A549 (cell line): ENCODE data around the gene DCUN1D2. TPM values are rescaled to one million over a fixed set of nuclear protein-coding genes. Genes with fewer than 3 reads are reported as not detected.

Source experiments
- ATAC-seq, 2 experiments: fragments of 200-7000 bp in 1 of 2; fragments of >200 bp in 1 of 2; cut with Nextera tagmentation in 1 of 2; cut with Tn5 transposase in 1 of 2; 3 replicates each; pipeline versions ENCODE4 v1.8.0 to v1.9.1; 2018 to 2020; ENCODE audit warnings: mild to moderate bottlenecking in 1 of 2, moderate library complexity in 1 of 2
- CTCF ChIA-PET: fragments of 300-600 bp; sonication (Branson Sonifier 250); formaldehyde crosslinking; extraction: SDS; loops from one replicate; lab custom pipeline; 2021; ENCODE audit warnings: antibody characterized with exemption, inconsistent platforms; lab: Yijun Ruan, JAX
- POLR2A ChIA-PET: fragments of 350-600 bp; formaldehyde crosslinking; extraction: SDS; loops from one replicate; lab custom pipeline; 2021; ENCODE audit warnings: antibody characterized with exemption, inconsistent platforms; lab: Yijun Ruan, JAX
- DNase-seq, 2 experiments: peaks; one replicate each; pipeline versions ENCODE4 v3.0.0 to v3.0.0-alpha.2; 2011 to 2016; ENCODE audit warnings: low read depth in 1 of 2, low spot score in 1 of 2
- FAIRE-seq: peaks from 2 replicates; lab custom pipeline; 2011; peaks lifted over from hg19 to GRCh38; lab: Jason Lieb, UNC
- H3K27ac ChIP-seq, 2 experiments: fragments of >200 bp; sonication (Bioruptor Twin); formaldehyde crosslinking; 3 replicates each; pipeline ENCODE4 v1.5.1; 2016 to 2017
- H3K4me1 ChIP-seq: fragments of >200 bp; sonication (Bioruptor Twin); formaldehyde crosslinking; 3 replicates; pipeline ENCODE4 v1.6.1; 2016
- H3K4me2 ChIP-seq: fragments of >200 bp; sonication (Bioruptor Twin); formaldehyde crosslinking; 3 replicates; pipeline ENCODE4 v1.6.1; 2016
- H3K4me3 ChIP-seq: fragments of >200 bp; sonication (Bioruptor Twin); formaldehyde crosslinking; 3 replicates; pipeline ENCODE4 v1.5.1; 2016
- H3K9me3 ChIP-seq: fragments of >200 bp; sonication (Bioruptor Twin); formaldehyde crosslinking; 3 replicates; pipeline ENCODE4 v1.6.1; 2016
- ATOH8 ChIP-seq: fragments of 250-450 bp; sonication (Bioruptor Pico); IDR thresholded peaks from 2 replicates; pipeline ENCODE4 v1.5.0; 2020; ENCODE audit warnings: low read depth, mild to moderate bottlenecking, moderate library complexity
- EHF ChIP-seq: fragments of 250-450 bp; sonication (Bioruptor Pico); IDR thresholded peaks from 2 replicates; pipeline ENCODE4 v1.5.0; 2020; ENCODE audit warnings: mild to moderate bottlenecking
- ELK1 ChIP-seq: fragments of 150-350 bp; IDR thresholded peaks from 2 replicates; pipeline ENCODE4 v1.6.1; 2014; ENCODE audit warnings: low read depth, mild to moderate bottlenecking, low read length
- FOSL2 ChIP-seq, 2 experiments: fragments of 450-650 bp in 1 of 2; fragments of >200 bp in 1 of 2; sonication (Bioruptor Twin) in 1 of 2; formaldehyde crosslinking; IDR thresholded peaks; 2 replicates each; pipeline versions ENCODE4 v1.5.0 to v1.6.1; 2016 to 2020; ENCODE audit warnings: mild to moderate bottlenecking in 1 of 2, moderate library complexity in 1 of 2
- JUN ChIP-seq, 2 experiments: fragments of >200 bp; sonication (Bioruptor Twin); formaldehyde crosslinking; IDR thresholded peaks; 2 replicates in 1 of 2; 3 replicates in 1 of 2; pipeline ENCODE4 v1.6.1; 2016 to 2017
- JUNB ChIP-seq: fragments of >200 bp; sonication (Bioruptor Twin); formaldehyde crosslinking; IDR thresholded peaks from 2 replicates; pipeline ENCODE4 v1.6.1; 2016
- MAX ChIP-seq: IDR thresholded peaks from 2 replicates; pipeline ENCODE4 v1.6.1; 2012
- MAZ ChIP-seq: fragments of 150-350 bp; IDR thresholded peaks from 2 replicates; pipeline ENCODE4 v1.6.1; 2014; ENCODE audit warnings: antibody characterized with exemption, low read depth, low read length, borderline replicate concordance
- NFE2L2 ChIP-seq: fragments of 150-350 bp; conservative IDR thresholded peaks from 2 replicates; pipeline ENCODE4 v1.6.1; 2014; ENCODE audit warnings: low read length
- POLR2A ChIP-seq: IDR thresholded peaks from 2 replicates; pipeline ENCODE4 v1.6.1; 2012; ENCODE audit warnings: mild to moderate bottlenecking, low read length
- RAD21 ChIP-seq, 2 experiments: fragments of >200 bp in 1 of 2; sonication (Bioruptor Twin) in 1 of 2; formaldehyde crosslinking in 1 of 2; IDR thresholded peaks in 1 of 2; conservative IDR thresholded peaks in 1 of 2; 2 replicates in 1 of 2; 3 replicates in 1 of 2; pipeline ENCODE4 v1.6.1; 2012 to 2018; ENCODE audit warnings: inconsistent platforms in 1 of 2
- RCOR1 ChIP-seq: fragments of 150-350 bp; IDR thresholded peaks from 2 replicates; pipeline ENCODE4 v1.6.1; 2014; ENCODE audit warnings: antibody characterized with exemption, low read length, low read depth
- SMC3 ChIP-seq: fragments of >200 bp; sonication (Bioruptor Twin); formaldehyde crosslinking; IDR thresholded peaks from 3 replicates; pipeline ENCODE4 v1.6.1; 2018; ENCODE audit warnings: inconsistent platforms
- ZFP36 ChIP-seq: fragments of 450-650 bp; IDR thresholded peaks from 2 replicates; pipeline ENCODE4 v1.6.1; 2014; ENCODE audit warnings: borderline replicate concordance; ENCODE audit not compliant: partially characterized antibody
- WGBS: methylation state at CpG from one replicate; pipeline ENCODE4 v1.1.6; 2017; ENCODE audit errors: missing lambda C conversion rate; 5-methylcytosine and 5-hydroxymethylcytosine counted together
- polyA plus RNA-seq, 4 experiments: library from polyadenylated mRNA; depleted of rRNA in 3 of 4; stranded (reverse); fragments of >200 nt; fragmentation: RNase III in 1 of 4; extraction: RNeasy Plus Mini Kit Qiagen cat#74134 plus additional on column Dnase treatment in 1 of 4; gene quantifications; 2 replicates in 3 of 4; 3 replicates in 1 of 4; pipeline ENCODE4 v1.2.3, GENCODE V29; 2011 to 2017
- TF ChIP-seq, protein P1 (sequence below): fragments of >200 bp; sonication (Bioruptor Twin); formaldehyde crosslinking; IDR thresholded peaks from 3 replicates; pipeline ENCODE4 v1.5.1; 2016
- TF ChIP-seq, protein P2 (sequence below): IDR thresholded peaks from 2 replicates; pipeline ENCODE4 v1.6.1; 2012; ENCODE audit warnings: low read depth, borderline replicate concordance
- TF ChIP-seq, protein P3 (sequence below): fragments of 450-650 bp; IDR thresholded peaks from 2 replicates; pipeline ENCODE4 v1.6.1; 2014; ENCODE audit warnings: antibody characterized with exemption

DCUN1D2 gene
- polyA plus RNA-seq, 2 of the 4 experiments (the other 2 are of a cell fraction): 8.4 to 8.6 TPM

DNA sequence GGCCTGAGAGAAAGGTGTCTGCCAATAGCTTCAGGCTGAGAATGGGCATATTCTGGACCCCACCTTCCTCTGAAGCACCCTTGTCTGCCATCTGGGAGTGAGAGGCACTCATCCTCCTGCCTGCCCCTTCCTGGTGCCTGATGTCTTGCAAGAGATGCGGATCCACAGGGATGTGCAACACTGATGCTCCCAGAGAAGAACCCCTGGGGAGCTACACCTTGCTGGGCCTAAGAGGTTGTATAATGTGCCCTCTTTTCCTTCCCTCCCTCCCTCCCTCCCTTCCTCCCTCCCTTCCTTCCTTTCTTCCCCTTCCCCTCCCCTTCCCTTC, 71.8 kb downstream of the DCUN1D2 start:
- no peak for TF ChIP-seq JUNB
- no peak for TF ChIP-seq EHF
- TF ChIP-seq, protein P1, sequence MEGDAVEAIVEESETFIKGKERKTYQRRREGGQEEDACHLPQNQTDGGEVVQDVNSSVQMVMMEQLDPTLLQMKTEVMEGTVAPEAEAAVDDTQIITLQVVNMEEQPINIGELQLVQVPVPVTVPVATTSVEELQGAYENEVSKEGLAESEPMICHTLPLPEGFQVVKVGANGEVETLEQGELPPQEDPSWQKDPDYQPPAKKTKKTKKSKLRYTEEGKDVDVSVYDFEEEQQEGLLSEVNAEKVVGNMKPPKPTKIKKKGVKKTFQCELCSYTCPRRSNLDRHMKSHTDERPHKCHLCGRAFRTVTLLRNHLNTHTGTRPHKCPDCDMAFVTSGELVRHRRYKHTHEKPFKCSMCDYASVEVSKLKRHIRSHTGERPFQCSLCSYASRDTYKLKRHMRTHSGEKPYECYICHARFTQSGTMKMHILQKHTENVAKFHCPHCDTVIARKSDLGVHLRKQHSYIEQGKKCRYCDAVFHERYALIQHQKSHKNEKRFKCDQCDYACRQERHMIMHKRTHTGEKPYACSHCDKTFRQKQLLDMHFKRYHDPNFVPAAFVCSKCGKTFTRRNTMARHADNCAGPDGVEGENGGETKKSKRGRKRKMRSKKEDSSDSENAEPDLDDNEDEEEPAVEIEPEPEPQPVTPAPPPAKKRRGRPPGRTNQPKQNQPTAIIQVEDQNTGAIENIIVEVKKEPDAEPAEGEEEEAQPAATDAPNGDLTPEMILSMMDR: no peak
- TF ChIP-seq RCOR1: no peak
- TF ChIP-seq JUN (IDR thresholded peaks at IDR 0.05): no peak
- Histone ChIP-seq H3K4me1 (no peaks in the 10 kb centered on the region), H3K4me2 (no peak overlapping the region), H3K4me3 (no peak overlapping the region), H3K27ac (no peak overlapping the region), H3K9me3 (no peaks in the 10 kb centered on the region)
- ATAC-seq (no peak), DNase-seq (no peak), FAIRE-seq (no peak)
- ChIA-PET POLR2A (no interaction called here), CTCF (interaction anchor here (1.0 kb wide), 1 partner anchor 24 kb away, joined by 3 read pairs; no protein-coding TSS in a partner anchor)
- 100% methylated on average over 1 of the region's 1 CpG for WGBS

DNA sequence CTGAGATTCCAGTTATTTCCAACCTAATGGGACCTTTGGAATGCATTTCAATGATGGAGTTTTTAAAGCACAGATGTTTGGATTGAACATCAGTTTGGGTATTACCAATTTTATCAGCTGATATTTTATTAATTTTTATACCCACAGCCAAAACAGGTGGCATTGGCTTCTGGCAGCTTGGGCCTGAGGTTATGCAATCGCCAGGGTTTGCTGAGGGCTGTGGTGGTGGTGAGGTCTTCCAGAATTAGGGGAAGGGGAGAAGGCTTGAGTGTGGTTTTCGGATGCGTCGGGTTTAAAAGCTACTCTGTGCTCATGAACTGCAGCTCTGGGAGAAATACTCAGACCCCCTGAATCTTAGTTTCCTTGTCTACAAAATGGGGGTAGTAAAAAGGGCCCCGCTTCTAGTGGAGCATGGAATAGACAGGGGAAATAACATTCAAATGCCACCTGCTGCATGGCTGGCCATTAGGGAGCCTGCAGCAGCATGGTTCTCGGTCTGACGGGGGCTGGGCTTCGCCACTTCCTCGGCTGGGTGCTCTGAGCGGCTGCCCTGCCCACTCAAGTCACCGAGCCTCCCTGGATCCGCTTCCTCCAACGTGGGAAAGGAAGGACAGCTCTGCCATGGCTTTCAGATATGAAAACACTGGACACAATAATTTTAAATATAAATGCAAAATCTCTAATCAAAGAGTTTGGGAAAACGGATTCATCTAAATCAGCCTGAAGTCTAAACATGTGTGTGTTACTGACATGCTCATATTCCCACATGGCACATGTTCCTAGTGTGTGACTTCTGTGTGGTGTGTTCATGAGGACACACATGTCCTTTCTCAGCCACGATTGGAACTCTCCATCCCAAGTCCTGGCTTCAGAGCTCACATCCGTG, 72.4 kb downstream of the DCUN1D2 start:
- no peak overlapping the region for H3K27ac ChIP-seq
- FAIRE-seq (no peak), ATAC-seq (no peak), DNase-seq (no peak)
- ChIA-PET CTCF (interaction anchor here (1.0 kb wide), 1 partner anchor 24 kb away, joined by 3 read pairs; no protein-coding TSS in a partner anchor), POLR2A (no interaction called here)
- no peaks in the 10 kb centered on the region for H3K4me1 ChIP-seq
- H3K9me3 ChIP-seq: no peaks in the 10 kb centered on the region
- no peak overlapping the region for H3K4me3 ChIP-seq
- 62% methylated on average over 11 of the region's 16 CpGs for WGBS
- no peak for TF ChIP-seq ZFP36
- TF ChIP-seq POLR2A: no peak
- no peak for TF ChIP-seq NFE2L2
- TF ChIP-seq, protein P2, sequence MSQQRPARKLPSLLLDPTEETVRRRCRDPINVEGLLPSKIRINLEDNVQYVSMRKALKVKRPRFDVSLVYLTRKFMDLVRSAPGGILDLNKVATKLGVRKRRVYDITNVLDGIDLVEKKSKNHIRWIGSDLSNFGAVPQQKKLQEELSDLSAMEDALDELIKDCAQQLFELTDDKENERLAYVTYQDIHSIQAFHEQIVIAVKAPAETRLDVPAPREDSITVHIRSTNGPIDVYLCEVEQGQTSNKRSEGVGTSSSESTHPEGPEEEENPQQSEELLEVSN: no peak
- TF ChIP-seq SMC3: no peak
- no peak for TF ChIP-seq ATOH8
- TF ChIP-seq MAZ: no peak
- no peak for TF ChIP-seq MAX
- H3K4me2 ChIP-seq: no peak overlapping the region

DNA sequence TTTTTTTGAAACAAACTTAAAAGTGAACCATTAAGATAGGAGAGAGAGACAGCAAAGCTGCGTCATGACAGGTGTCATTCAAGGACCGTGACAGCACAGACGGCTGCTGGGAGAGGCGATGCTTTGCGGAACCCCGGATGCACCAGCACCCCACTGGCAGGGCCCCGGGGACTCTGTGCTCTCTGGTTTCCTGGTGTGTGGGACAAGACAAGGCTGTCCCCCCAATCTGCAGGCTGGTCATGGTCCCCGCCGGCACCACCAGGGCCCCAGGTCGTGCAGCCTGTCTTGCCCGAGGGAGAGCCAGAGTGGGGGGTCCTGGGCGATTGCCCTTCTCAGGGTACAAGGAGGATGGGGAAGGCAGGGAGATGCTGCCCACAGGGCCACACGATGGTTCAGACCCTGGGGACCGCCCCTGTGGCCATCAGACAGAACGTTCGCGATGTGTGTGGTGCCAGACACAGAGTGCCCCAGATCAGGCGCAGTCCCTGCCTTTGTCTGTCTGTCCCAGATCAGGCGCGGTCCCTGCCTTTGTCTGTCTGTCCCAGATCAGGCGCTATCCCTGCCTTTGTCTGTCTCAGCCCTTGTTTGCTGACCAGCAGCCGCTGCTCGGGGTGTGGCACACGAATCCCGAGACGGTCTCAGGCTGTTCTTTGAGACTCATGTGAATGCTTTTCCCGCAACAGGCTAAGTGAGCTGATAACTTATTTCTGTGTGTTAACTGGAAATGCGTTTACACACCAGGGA, 73.3 kb downstream of the DCUN1D2 start:
- POLR2A ChIA-PET: no interaction called here

More for the DNA sequence above, 73.3 kb downstream of the DCUN1D2 start:
- Histone ChIP-seq H3K4me1 (no peaks in the 10 kb centered on the region), H3K9me3 (no peaks in the 10 kb centered on the region), H3K4me2 (no peak overlapping the region), H3K4me3 (no peak overlapping the region), H3K27ac (no peak overlapping the region)
- FAIRE-seq: no peak
- ATAC-seq: peak in 1 of 2 experiments; percentile 18; a peak in 2 of 6 replicates
- 58% methylated on average over 17 of the region's 28 CpGs for WGBS
- DNase-seq: no peak
- TF ChIP-seq RAD21 (conservative IDR thresholded peaks at IDR 0.05 in 1 of 2, IDR thresholded peaks at IDR 0.05 in 1 of 2): no peak
- no peak for TF ChIP-seq ATOH8
- TF ChIP-seq, protein P3, sequence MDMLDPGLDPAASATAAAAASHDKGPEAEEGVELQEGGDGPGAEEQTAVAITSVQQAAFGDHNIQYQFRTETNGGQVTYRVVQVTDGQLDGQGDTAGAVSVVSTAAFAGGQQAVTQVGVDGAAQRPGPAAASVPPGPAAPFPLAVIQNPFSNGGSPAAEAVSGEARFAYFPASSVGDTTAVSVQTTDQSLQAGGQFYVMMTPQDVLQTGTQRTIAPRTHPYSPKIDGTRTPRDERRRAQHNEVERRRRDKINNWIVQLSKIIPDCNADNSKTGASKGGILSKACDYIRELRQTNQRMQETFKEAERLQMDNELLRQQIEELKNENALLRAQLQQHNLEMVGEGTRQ: no peak
- no peak for TF ChIP-seq FOSL2 (IDR thresholded peaks at IDR 0.05)
- no peak for TF ChIP-seq FOSL2 (CRISPR knock-in tag; IDR thresholded peaks at IDR 0.05)
- no peak for TF ChIP-seq ELK1
- CTCF ChIA-PET: no interaction called here
